GM12891 (cell line): ENCODE results near the gene PRSS16.

Source experiments
- POLR2A ChIP-seq: IDR thresholded peaks from 2 replicates; pipeline ENCODE4 v1.6.1; 2011; ENCODE audit warnings: low read depth, low read length, control low read depth
- TAF1 ChIP-seq: IDR thresholded peaks from 2 replicates; pipeline ENCODE4 v1.6.1; 2011; ENCODE audit warnings: low read depth, low read length, control low read depth

- TF ChIP-seq TAF1 (no peak), POLR2A (no peak)
These were observed 18.5 kb upstream of the PRSS16 start for GRCh38 chr6:27228963-27229477.
